SW 1271 (cell line): ENCODE results near the gene NSMCE3.
A peak's percentile ranks its signal among the peaks of the same experiment; 100 is the strongest.
"Not testable (repeated sequence)": the region's sequence is repeated elsewhere in the genome, so short reads cannot be mapped to it uniquely, and the experiment has no call there.

Source experiments
- DNase-seq, 2 experiments: peaks; one replicate each; lab custom pipeline; 2025; lab: John Stamatoyannopoulos, UW

NSMCE3 gene

GRCh38 chr15:29270169-29270955 is 740 bp upstream of the NSMCE3 start:
- DNase-seq: no peak

DNA sequence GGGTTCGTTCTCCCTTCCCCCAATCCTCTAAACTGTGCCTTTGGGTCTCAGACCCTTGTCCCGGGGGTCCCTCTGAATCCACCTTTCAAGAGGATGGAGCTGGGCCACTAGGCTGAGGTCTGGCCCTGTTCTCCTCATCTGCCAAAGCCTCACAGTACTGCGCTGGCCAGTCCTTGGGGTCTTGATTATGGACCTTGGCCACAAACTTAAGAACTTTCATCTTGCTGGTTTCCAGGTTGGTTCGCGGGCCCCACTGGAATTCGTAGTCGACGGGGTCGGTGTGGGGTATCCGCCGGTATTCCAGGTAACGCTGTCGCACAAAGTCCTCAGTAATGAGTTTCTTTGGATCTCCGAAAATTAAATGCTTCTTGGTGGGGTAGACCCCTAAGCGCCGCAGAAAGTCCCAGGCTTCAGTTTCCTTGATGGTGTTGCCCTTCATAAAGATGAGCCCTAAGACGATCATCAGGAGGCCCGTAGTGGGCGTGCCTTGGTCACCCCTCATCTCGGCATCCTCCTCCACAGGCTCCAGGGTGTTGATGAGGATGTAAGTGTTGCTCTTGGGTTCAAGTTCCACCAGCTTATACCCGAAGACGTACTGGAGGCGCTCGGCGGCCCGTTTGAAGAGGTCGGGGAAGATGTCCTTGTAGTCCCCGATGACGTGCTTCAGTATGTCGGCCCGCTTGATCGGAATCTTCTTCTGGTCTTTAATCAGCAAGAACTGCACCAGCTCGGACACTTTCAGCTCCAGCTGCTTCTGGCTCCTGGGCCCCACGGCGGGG is 727 bp downstream of the NSMCE3 start:
- peak in 1 of 2 experiments; percentile 20 for DNase-seq

DNA sequence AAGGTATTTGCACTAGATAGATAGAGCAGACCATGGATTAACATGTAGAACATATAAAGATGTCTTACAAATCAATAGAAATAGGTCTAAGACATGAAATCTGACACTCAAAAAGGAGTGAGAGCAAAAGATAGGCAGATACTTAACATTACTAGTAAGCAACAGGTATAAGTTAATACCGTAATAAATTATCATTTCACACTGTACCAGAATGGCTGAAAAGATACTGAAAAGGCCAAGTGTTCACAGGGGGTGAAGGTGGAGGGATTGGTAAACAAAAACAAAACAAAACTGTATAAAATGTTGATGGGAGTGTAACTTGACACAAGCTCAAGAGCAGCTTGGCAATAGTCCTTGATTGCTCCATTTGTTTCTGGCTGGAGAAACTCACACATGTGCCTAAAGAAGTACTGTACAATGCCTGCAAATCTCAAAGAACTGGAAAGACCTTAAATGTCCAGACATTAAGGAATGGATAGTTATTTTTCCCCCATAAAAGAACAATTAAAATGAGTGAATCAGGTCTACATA is 3.5 kb downstream of the NSMCE3 start:
- DNase-seq: no peak

GRCh38 chr15:29263289-29263688 is 6.3 kb downstream of the NSMCE3 start:
- no peak for DNase-seq

DNA sequence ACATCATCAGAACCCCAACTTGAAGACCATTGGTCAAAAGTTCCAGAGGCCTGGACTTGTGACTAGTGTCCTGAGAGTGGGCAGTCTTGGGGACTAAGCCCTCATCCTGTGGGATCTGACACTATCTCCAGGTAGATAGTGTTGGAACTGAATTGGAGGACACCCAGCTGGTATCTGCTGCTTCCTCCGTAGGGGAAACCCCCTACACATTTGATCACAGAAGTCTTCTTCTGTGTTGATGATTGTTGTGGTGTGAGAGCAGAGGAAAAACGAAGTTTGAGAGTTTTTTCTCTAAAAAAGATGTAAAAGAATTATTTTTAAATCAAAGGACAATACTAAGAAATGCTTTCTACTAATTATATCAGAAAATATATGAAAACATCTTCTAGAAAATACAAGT is 6.9 kb downstream of the NSMCE3 start:
- DNase-seq: no peak

DNA sequence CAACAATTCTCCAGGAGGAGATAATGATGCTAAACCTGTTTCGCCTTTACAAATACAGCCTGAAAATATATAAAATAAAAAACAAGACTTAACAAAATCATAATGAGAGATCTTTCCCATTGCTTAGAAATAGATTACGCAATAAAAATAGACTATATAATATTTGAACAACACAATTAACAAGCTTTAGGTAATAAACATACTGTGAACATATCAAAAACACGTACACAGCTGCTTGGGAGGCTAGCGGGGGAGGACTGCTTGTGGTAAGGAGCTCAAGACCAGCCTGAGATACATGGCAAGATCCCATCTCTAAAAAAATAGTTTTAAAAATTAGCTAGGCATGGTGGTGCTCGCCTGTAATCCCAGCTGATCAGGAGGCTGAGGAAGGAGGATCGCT is 8.7 kb downstream of the NSMCE3 start:
- DNase-seq: no peak

DNA sequence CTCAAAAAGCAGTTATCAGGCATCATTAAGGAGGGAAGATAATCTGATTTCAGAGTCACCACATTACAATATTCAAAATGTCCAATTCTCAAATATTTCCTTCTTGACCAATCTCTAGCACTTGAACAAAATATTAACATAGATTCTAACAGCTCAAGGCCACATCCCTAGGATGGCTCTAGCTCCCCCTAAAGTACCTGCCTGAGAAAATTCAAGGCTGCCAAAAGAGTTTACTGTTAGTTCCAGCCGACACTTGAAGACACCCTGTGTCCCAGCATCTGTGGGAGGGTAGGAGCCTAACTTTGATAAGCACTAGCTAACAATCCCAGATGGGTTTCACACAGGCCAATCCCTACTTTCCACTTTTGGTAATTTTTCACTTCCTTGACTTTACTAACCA is 10.4 kb downstream of the NSMCE3 start:
- no peak for DNase-seq

GRCh38 chr15:29252234-29252633 is 17.4 kb downstream of the NSMCE3 start:
- no peak for DNase-seq

GRCh38 chr15:29244544-29244943 is 25.1 kb downstream of the NSMCE3 start:
- DNase-seq: no peak

GRCh38 chr15:29244123-29244522 is 25.5 kb downstream of the NSMCE3 start:
- no peak for DNase-seq

DNA sequence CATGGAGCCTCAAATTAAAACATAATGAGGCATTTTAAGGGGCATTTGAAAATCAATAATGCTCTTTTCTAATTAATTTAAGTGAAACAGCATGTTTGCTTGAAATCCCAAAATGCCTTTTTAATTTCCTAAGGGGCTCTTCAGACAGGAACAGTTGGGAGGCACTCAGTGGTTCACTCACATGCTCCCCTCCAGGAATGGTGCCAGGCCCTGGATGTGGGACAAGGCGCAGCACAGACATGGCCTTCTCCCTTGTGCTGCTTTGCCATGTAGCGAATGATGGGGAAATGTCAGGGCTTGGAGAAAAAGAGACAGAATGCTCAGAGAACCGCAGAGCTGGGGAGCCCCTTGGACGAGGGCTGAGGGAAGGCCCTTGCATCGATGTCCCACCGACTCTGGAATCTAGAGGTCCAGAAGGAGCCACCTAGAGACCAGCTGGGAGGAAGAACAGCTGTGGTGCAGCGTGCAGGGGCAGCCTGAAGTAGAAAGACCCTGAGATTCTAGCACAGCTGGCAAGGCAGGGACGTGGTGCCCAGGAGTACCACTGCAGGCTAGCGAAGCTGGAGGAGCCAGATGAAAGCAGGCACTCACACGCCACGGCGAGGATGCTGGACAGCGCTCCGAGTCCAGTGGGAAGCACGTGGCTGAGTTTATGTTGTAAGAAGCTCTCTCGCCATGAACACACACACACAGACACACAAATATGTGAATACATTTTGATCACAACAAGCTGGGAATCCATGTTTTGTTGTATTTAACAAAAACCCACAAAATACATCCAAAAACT is 27.0 kb downstream of the NSMCE3 start:
- no peak for DNase-seq

GRCh38 chr15:29241207-29241606 is 28.4 kb downstream of the NSMCE3 start:
- DNase-seq: no peak

- DNase-seq: no peak
Measured at GRCh38 chr15:29239395-29239794, 30.2 kb downstream of the NSMCE3 start.

DNA sequence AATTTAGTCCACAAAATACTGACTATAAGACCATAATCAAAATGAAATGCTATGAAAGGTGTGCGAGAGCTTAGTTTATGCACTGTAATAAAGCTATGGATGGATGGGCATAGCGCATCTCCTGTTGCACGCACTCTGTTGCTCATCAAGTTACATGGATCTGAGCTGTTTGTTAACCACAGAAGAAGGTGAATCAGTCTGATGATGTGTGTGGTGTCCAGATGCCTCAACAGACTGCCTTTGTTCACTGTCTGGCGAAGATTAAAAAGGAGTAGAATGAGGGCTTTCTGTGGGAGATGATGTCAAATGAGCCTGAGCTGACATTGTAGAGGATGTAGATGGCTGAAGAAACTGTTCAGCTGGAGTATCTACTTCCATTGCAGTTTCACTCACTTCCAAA is 36.1 kb downstream of the NSMCE3 start:
- DNase-seq: no peak

DNA sequence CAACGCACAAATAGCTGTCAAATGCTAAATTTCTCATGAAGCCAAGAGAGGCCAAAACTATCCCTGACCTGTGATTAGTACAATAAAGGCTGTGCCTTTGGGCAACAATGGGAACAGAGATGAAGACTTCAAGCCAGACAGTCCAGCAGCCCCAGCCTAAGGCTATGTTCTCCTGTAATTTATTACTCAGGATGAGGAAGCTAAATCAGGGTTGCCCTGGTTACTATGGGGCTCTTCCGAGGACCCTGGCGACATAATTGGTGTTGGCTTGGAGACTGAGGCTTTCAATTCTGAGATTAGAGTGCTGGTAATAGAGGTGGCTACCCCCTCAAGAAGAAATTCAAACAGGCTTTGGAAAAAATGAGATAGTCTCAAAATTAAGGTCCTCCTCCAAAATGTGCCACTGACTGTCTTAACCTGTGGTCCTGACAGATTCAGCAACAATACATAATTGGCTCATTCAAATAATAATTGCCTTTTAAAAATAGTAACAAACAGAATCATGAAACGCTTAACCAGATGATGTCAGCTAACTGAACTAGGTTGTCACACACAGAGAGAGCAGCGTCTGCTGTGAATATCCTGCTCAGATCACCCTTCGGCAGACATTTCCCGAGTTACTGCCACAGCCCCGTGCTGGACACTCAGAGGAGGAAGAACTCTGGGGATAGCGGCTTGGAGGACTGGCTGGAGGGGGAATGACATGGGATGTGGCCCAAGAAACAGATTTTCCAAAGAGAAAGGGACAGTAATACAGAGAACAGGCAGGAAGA is 43.0 kb downstream of the NSMCE3 start:
- DNase-seq: no peak

DNA sequence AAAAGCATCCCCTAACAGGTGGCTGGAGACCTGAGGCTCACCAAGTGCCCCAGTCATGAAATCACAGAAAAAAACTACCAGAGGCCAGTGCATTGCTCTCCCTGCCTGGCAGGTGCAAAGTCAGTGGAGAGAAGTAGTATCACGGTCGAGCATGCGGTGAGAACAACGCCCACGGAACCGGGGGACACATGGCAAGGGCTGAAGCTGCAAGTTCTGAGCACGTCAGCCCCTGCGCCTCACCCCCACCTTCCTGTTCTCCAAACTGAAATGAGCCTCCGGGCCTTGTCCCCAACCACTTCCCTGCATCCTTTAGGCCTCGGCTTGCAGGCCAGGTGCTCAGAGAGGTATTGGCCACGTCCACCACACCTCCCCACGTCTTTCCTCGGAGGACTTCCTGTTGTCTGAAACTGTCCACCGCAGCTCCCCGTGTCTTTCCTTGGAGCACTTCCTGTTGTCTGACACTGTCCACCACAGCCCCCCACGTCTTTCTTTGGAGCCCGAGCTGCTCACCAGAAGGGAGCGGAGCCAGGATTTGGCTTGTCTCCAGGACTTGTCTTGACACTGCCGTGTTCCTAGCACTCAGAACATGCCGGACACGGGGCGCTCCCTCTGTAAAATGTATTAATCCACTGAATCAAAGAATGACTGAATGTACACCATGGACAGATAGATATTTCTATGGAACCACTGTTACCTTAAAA is 43.9 kb downstream of the NSMCE3 start:
- no peak for DNase-seq

- DNase-seq: not testable (repeated sequence)
Measured at GRCh38 chr15:29224987-29225363, 44.6 kb downstream of the NSMCE3 start.

DNA sequence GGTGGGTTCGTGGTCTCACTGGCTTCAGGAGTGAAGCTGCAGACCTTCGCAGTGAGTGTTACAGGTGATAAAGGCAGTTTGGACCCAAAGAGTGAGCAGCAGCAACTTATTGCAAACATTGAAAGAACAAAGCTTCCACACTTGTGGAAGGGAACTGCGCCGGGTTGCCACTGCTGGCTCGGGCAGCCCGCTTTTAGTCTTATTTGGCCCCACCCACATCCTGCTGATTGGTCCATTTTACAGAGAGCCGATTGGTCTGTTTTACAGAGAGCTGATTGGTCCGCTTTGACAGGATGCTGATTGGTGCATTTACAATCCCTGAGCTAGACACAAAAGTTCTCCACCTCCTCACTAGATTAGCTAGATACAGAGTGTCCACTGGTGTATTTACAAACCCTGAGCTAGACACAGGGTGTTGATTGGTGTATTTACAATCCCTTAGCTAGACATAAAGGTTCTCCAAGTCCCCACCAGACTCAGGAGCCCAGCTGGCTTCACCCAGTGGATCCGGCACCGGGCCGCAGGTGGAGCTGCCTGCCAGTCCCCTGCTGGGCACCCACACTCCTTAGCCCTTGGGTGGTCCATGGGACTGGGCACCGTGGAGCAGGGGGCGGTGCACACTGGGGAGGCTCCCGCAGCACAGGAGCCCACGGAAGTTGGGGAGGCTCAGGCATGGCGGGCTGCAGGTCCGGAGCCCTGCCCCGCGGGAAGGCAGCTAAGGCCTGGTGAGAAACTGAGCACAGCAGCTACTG is 45.2 kb downstream of the NSMCE3 start:
- not testable (repeated sequence) for DNase-seq

- DNase-seq: no peak
Measured at GRCh38 chr15:29223640-29224039, 46.0 kb downstream of the NSMCE3 start.

DNA sequence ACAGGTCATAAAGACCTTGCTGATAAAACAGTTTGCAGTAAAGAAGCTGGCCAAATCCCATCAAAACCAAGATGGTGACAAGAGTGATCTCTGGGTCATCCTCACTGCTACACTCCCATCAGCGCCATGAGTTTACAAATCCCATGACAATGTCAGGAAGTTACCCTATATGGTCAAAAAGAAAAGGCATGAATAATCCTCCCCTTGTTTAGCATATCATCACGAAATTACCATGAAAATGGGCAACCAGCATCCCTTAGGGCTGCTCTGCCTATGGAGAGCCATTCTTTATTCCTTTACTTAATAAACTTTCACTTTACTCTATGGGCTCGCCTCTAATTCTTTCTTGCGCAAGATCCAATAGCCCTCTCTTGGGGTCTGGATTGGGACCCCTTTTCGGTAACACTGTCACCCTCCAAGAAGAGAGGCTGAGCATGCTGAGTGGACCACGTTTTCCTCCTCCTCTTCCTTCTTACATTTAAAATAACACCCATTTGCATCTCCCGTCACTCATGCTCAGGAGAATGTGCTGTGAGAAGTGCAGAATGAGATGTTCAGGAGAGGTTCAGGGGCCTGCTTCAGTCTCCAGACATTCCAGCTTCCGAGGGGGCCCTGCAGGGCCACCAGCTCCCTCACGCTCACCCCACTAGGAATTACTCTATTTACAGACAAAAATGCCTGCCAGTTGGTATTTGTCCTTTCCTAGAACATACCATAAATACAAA is 47.3 kb downstream of the NSMCE3 start:
- DNase-seq: no peak
